Measurements from ENCODE around the gene SEMA3G.

Gene SEMA3G

DNA sequence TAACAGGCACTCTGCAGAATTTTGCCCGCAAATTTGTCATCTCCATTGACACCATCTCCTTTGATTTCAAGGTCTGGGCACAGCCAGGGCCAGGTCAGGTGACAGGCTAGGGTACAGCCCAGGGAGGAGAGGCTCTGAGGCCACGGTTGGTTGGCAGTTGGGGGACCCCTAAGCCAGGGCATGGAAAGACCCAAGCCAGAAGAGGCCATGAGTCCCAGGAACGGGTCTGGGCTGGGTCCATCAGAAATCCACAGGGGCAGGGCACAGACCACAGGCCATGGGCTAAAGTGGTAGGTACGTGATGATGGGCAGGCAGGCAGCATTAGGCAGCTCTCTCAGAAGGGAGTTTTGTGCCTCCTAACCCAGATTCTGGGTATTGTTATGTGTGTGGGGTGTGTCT lies 45.8 kb downstream of the SEMA3G start:
- Histone ChIP-seq H3K4me2 (ENCODE audit: low read length) (no peak overlapping the region), H3K4me1 (ENCODE audit: control insufficient read depth, low read length) (no peaks in the 10 kb centered on the region), H3K9me2 (replicated peaks; ENCODE audit: control insufficient read depth, low read length) (no peaks in the 10 kb centered on the region), H3K9me3 (ENCODE audit: control insufficient read depth, insufficient read depth, low read length) (no peaks in the 10 kb centered on the region), H3K36me3 (ENCODE audit: control insufficient read depth, low read length) (peaks cover 38% of the 10 kb centered on the region), H3F3A (ENCODE audit: control insufficient read depth, insufficient read depth) (no peaks in the 10 kb centered on the region), H3K4me3 (ENCODE audit: low read length) (no peak overlapping the region), H3K27me3 (ENCODE audit: control insufficient read depth, low read length) (no peaks in the 10 kb centered on the region), H4K20me1 (ENCODE audit: control insufficient read depth, insufficient read depth, low read depth, low read length) (no peaks in the 10 kb centered on the region), H3K79me2 (ENCODE audit: control insufficient read depth, low read length) (no peaks in the 10 kb centered on the region), H3K27ac (ENCODE audit: low read depth, low read length) (no peak overlapping the region)
- TF ChIP-seq EZH2phosphoT487 (IDR thresholded peaks at IDR 0.05; ENCODE audit: borderline replicate concordance, low read length): no peak
- TF ChIP-seq, protein P1, sequence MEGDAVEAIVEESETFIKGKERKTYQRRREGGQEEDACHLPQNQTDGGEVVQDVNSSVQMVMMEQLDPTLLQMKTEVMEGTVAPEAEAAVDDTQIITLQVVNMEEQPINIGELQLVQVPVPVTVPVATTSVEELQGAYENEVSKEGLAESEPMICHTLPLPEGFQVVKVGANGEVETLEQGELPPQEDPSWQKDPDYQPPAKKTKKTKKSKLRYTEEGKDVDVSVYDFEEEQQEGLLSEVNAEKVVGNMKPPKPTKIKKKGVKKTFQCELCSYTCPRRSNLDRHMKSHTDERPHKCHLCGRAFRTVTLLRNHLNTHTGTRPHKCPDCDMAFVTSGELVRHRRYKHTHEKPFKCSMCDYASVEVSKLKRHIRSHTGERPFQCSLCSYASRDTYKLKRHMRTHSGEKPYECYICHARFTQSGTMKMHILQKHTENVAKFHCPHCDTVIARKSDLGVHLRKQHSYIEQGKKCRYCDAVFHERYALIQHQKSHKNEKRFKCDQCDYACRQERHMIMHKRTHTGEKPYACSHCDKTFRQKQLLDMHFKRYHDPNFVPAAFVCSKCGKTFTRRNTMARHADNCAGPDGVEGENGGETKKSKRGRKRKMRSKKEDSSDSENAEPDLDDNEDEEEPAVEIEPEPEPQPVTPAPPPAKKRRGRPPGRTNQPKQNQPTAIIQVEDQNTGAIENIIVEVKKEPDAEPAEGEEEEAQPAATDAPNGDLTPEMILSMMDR (IDR thresholded peaks at IDR 0.05; ENCODE audit: low read depth, low read length, poor library complexity, severe bottlenecking): no peak

DNA sequence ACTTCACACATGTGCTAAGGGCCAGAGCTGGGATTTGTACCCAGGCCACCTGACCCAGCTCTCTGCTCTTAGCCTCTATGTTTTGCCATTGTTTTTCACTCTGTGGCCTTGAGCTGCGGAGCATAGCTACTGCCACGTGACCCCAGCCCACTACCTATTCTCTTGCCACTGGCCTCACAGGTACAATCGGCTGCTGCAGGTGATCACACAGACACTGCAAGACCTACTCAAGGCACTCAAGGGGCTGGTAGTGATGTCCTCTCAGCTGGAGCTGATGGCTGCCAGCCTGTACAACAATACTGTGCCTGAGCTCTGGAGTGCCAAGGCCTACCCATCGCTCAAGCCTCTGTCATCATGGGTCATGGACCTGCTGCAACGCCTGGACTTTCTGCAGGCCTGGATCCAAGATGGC lies 46.2 kb downstream of the SEMA3G start:
- no peaks in the 10 kb centered on the region for H3K9me3 ChIP-seq (ENCODE audit: control insufficient read depth, insufficient read depth, low read length)
- peaks cover 33% of the 10 kb centered on the region for H3K36me3 ChIP-seq (ENCODE audit: control insufficient read depth, low read length)
- no peak overlapping the region for H3K4me3 ChIP-seq (ENCODE audit: low read length)
- no peak overlapping the region for H3K4me2 ChIP-seq (ENCODE audit: low read length)
- TF ChIP-seq, protein P1 (IDR thresholded peaks at IDR 0.05; ENCODE audit: low read depth, low read length, poor library complexity, severe bottlenecking): no peak
- no peak for TF ChIP-seq EZH2phosphoT487 (IDR thresholded peaks at IDR 0.05; ENCODE audit: borderline replicate concordance, low read length)
- no peaks in the 10 kb centered on the region for H4K20me1 ChIP-seq (ENCODE audit: control insufficient read depth, insufficient read depth, low read depth, low read length)
- H3K27me3 ChIP-seq (ENCODE audit: control insufficient read depth, low read length): no peaks in the 10 kb centered on the region
- no peaks in the 10 kb centered on the region for H3K9me2 ChIP-seq (replicated peaks; ENCODE audit: control insufficient read depth, low read length)
- H3K4me1 ChIP-seq (ENCODE audit: control insufficient read depth, low read length): no peaks in the 10 kb centered on the region
- H3F3A ChIP-seq (ENCODE audit: control insufficient read depth, insufficient read depth): no peaks in the 10 kb centered on the region
- H3K27ac ChIP-seq (ENCODE audit: low read depth, low read length): no peak overlapping the region
- no peaks in the 10 kb centered on the region for H3K79me2 ChIP-seq (ENCODE audit: control insufficient read depth, low read length)

DNA sequence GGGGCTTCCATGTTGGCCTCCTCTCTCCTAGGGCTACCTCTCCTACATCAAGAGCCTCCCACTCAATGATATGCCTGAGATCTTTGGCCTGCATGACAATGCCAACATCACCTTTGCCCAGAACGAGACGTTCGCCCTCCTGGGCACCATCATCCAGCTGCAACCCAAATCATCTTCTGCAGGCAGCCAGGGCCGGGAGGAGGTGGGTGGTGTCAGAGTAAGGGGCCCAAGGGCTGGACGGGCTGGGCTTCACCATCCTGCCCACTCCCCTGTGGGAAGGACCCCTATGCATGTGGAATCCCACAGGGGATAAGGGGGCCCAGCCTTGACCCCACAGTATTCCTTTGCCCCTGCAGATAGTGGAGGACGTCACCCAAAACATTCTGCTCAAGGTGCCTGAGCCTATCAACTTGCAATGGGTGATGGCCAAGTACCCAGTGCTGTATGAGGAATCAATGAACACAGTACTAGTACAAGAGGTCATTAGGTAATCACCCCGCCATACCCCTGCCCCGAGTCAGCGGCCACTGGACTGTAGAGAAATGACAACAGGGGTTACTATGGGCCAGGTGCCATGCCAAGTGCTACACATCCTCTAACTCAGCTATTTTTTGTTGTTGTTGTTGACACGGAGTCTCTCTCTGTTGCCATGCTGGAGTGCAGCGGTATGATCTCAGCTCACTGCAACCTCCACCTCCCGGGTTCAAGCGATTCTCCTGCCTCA lies 47.1 kb downstream of the SEMA3G start:
- Histone ChIP-seq H3K27me3 (ENCODE audit: control insufficient read depth, low read length) (no peaks in the 10 kb centered on the region), H3K27ac (ENCODE audit: low read depth, low read length) (no peak overlapping the region), H3K4me2 (ENCODE audit: low read length) (no peak overlapping the region), H3K79me2 (ENCODE audit: control insufficient read depth, low read length) (no peaks in the 10 kb centered on the region), H3F3A (ENCODE audit: control insufficient read depth, insufficient read depth) (no peaks in the 10 kb centered on the region), H3K4me1 (ENCODE audit: control insufficient read depth, low read length) (no peaks in the 10 kb centered on the region), H3K9me2 (replicated peaks; ENCODE audit: control insufficient read depth, low read length) (no peaks in the 10 kb centered on the region), H3K36me3 (ENCODE audit: control insufficient read depth, low read length) (peaks cover 25% of the 10 kb centered on the region), H3K4me3 (ENCODE audit: low read length) (no peak overlapping the region), H3K9me3 (ENCODE audit: control insufficient read depth, insufficient read depth, low read length) (no peaks in the 10 kb centered on the region), H4K20me1 (ENCODE audit: control insufficient read depth, insufficient read depth, low read depth, low read length) (no peaks in the 10 kb centered on the region)
- TF ChIP-seq, protein P1 (IDR thresholded peaks at IDR 0.05; ENCODE audit: low read depth, low read length, poor library complexity, severe bottlenecking): no peak
- no peak for TF ChIP-seq EZH2phosphoT487 (IDR thresholded peaks at IDR 0.05; ENCODE audit: borderline replicate concordance, low read length)
